SIG-M5 treated with dmso at 0.1 percent for 504 hours (cell line): ENCODE measurements around the gene TMEM37.

ENCODE experiments used
- DNase-seq: peaks from one replicate; lab custom pipeline; 2025; ENCODE audit not compliant: unreplicated experiment; lab: John Stamatoyannopoulos, UW

Gene TMEM37

GRCh38 chr2:119451336-119452050 lies 19.8 kb downstream of the TMEM37 start:
- no peak for DNase-seq

- DNase-seq, result no peak
Measured at GRCh38 chr2:119453972-119454593, 22.4 kb downstream of the TMEM37 start.

- no peak for DNase-seq
Measured at GRCh38 chr2:119455066-119455718, 23.5 kb downstream of the TMEM37 start.

GRCh38 chr2:119460076-119460475 lies 28.4 kb downstream of the TMEM37 start:
- DNase-seq, result no peak

GRCh38 chr2:119461811-119462210 lies 30.2 kb downstream of the TMEM37 start:
- no peak for DNase-seq

- no peak for DNase-seq
Measured at GRCh38 chr2:119462574-119462973, 30.9 kb downstream of the TMEM37 start.

- DNase-seq, result no peak
Measured at GRCh38 chr2:119463136-119463535, 31.5 kb downstream of the TMEM37 start.

- no peak for DNase-seq
Measured at GRCh38 chr2:119463990-119464389, 32.3 kb downstream of the TMEM37 start.

GRCh38 chr2:119464981-119465380 lies 33.3 kb downstream of the TMEM37 start:
- no peak for DNase-seq

GRCh38 chr2:119465687-119466086 lies 34.0 kb downstream of the TMEM37 start:
- no peak for DNase-seq

GRCh38 chr2:119466373-119466772 lies 34.7 kb downstream of the TMEM37 start:
- no peak for DNase-seq

GRCh38 chr2:119468154-119468955 lies 36.7 kb downstream of the TMEM37 start:
- no peak for DNase-seq

- DNase-seq, result no peak
Measured at GRCh38 chr2:119469131-119469530, 37.5 kb downstream of the TMEM37 start.

- DNase-seq, result no peak
Measured at GRCh38 chr2:119469661-119470297, 38.1 kb downstream of the TMEM37 start.

- DNase-seq, result no peak
Measured at GRCh38 chr2:119472749-119473148, 41.1 kb downstream of the TMEM37 start.

- DNase-seq, result no peak
Measured at GRCh38 chr2:119473621-119474370, 42.1 kb downstream of the TMEM37 start.

GRCh38 chr2:119474371-119475224 lies 42.9 kb downstream of the TMEM37 start:
- DNase-seq, result no peak

GRCh38 chr2:119475225-119475856 lies 43.7 kb downstream of the TMEM37 start:
- DNase-seq, result no peak

- DNase-seq, result no peak
Measured at GRCh38 chr2:119475857-119476244, 44.2 kb downstream of the TMEM37 start.
